Upper lobe of right lung (tissue), 1 donor: ENCODE results near the gene ABCF1. TPM values are rescaled to one million over a fixed set of nuclear protein-coding genes. Genes with fewer than 3 reads are reported as not detected.

Source experiments
- ATAC-seq: fragments of 200-7000 bp; cut with Tn5 transposase; one replicate; pipeline ENCODE4 v1.9.1; 2020; ENCODE audit warnings: mild to moderate bottlenecking, moderate library complexity
- DNase-seq: peaks from one replicate; pipeline ENCODE4 v3.0.0-alpha.2; 2020
- H3K27ac ChIP-seq: fragments of 200-600 bp; one replicate; pipeline ENCODE4 v1.8.0; 2022
- H3K27me3 ChIP-seq: fragments of 200-600 bp; one replicate; pipeline ENCODE4 v1.8.0; 2022; ENCODE audit warnings: mild to moderate bottlenecking
- H3K36me3 ChIP-seq: fragments of 200-600 bp; one replicate; pipeline ENCODE4 v1.8.0; 2022
- H3K4me1 ChIP-seq: fragments of 200-600 bp; one replicate; pipeline ENCODE4 v1.8.0; 2022
- H3K4me3 ChIP-seq: fragments of 200-600 bp; one replicate; pipeline ENCODE4 v1.8.0; 2022; ENCODE audit warnings: mild to moderate bottlenecking
- H3K9me3 ChIP-seq: fragments of 200-600 bp; one replicate; pipeline ENCODE4 v1.8.0; 2022
- CTCF ChIP-seq: fragments of 200-600 bp; IDR thresholded peaks from one replicate; pipeline ENCODE4 v1.8.0; 2022; ENCODE audit warnings: antibody characterized with exemption
- intact Hi-C: fragments of 100-400 bp; cut with DNase I; formaldehyde crosslinking; loops from one replicate; pipeline ENCODE4 v1.11.0; 2022
- microRNA-seq: library from miRNA; unstranded; fragments of <30 nt; microRNA quantifications from one replicate; pipeline ENCODE4 v1.2.0, GENCODE V29; 2020; ENCODE audit warnings: borderline microRNAs expressed
- total RNA-seq: library from RNA; stranded (reverse); fragmentation: NEBNext Ultra II Directional; extraction: Animal tissue kit (Norgen Biotek cat#: 25700); gene quantifications from one replicate; pipeline ENCODE4 v1.2.1, GENCODE V29; 2021
- donor health status: DM: no; HTN: yes; CAD: no; lungs with severe emphysema.

Gene ABCF1
- total RNA-seq, 1 donor from 2014 or later, result 42.5 TPM

- H3K27ac ChIP-seq, result no peak overlapping the region
- H3K4me1 ChIP-seq, result peaks cover 8% of the 10 kb centered on the region
- no peaks in the 10 kb centered on the region for H3K27me3 ChIP-seq
- H3K4me3 ChIP-seq, result no peak overlapping the region
- DNase-seq (no peak), ATAC-seq (no peak)
- intact Hi-C loops, result no loop called here
- no peaks in the 10 kb centered on the region for H3K9me3 ChIP-seq
- no peak for TF ChIP-seq CTCF
- peaks cover 68% of the 10 kb centered on the region for H3K36me3 ChIP-seq
Observed at GRCh38 chr6:30625511-30625910, 54.3 kb downstream of the ABCF1 start.

- ATAC-seq, result peak; percentile 98
- Histone ChIP-seq H3K36me3 (peaks cover 56% of the 10 kb centered on the region), H3K4me3 (peak within 1 kb of the TSS; percentile 61), H3K9me3 (no peaks in the 10 kb centered on the region), H3K4me1 (peaks cover 8% of the 10 kb centered on the region), H3K27me3 (no peaks in the 10 kb centered on the region), H3K27ac (peak within 1 kb of the TSS; percentile 82)
- peak; percentile 41 for TF ChIP-seq CTCF
- DNase-seq, result peak; percentile 94
- intact Hi-C loops, result no loop called here
Observed at GRCh38 chr6:30626484-30627366, 55.5 kb downstream of the ABCF1 start, which contains the start of gene ATAT1. ATAT1 (plus strand) TSS chr6:30626874.

- Histone ChIP-seq H3K27ac (no peak overlapping the region), H3K9me3 (no peaks in the 10 kb centered on the region), H3K4me3 (no peak overlapping the region), H3K36me3 (peaks cover 22% of the 10 kb centered on the region), H3K27me3 (no peaks in the 10 kb centered on the region), H3K4me1 (no peaks in the 10 kb centered on the region)
- TF ChIP-seq CTCF, result no peak
- intact Hi-C loops, result no loop called here
- ATAC-seq (no peak), DNase-seq (no peak)
Observed at GRCh38 chr6:30635834-30636233, 64.6 kb downstream of the ABCF1 start.

GRCh38 chr6:30640481-30640880 is 69.2 kb downstream of the ABCF1 start:
- Histone ChIP-seq H3K27ac (no peak overlapping the region), H3K27me3 (no peaks in the 10 kb centered on the region), H3K9me3 (no peaks in the 10 kb centered on the region), H3K36me3 (peaks cover 31% of the 10 kb centered on the region), H3K4me3 (no peak overlapping the region), H3K4me1 (no peaks in the 10 kb centered on the region)
- TF ChIP-seq CTCF, result no peak
- intact Hi-C loops, result no loop called here
- DNase-seq, result no peak
- no peak for ATAC-seq

- Histone ChIP-seq H3K27ac (no peak overlapping the region), H3K36me3 (peaks cover 31% of the 10 kb centered on the region), H3K4me3 (no peak overlapping the region), H3K4me1 (no peaks in the 10 kb centered on the region), H3K27me3 (no peaks in the 10 kb centered on the region), H3K9me3 (no peaks in the 10 kb centered on the region)
- intact Hi-C loops, result no loop called here
- no peak for DNase-seq
- no peak for ATAC-seq
- no peak for TF ChIP-seq CTCF
Observed at GRCh38 chr6:30641048-30641447, 69.8 kb downstream of the ABCF1 start.

Small RNA genes within 50 kb of the gene (microRNA-seq; reads per million reads assigned to microRNA genes)
- 26.8 reads per million, percentile 49 among the genes with 10 or more reads in this experiment for gene MIR877

Other genes starting within 250 kb of the ABCF1 start
- gene TRIM39, start 244.5 kb upstream of the ABCF1 start, total RNA-seq, result 11.5 TPM
- 29.3 TPM for gene RPP21, start 226.3 kb upstream of the ABCF1 start, total RNA-seq
- 1,028 TPM for gene HLA-E, start 81.9 kb upstream of the ABCF1 start, total RNA-seq
- gene GNL1, start 15.0 kb upstream of the ABCF1 start, total RNA-seq, result 54.8 TPM
- gene PRR3, start 14.1 kb upstream of the ABCF1 start, total RNA-seq, result 6.9 TPM
- gene PPP1R10, start 45.8 kb downstream of the ABCF1 start, total RNA-seq, result 68.3 TPM
- gene MRPS18B, start 46.4 kb downstream of the ABCF1 start, total RNA-seq, result 48.9 TPM
- gene ATAT1, start 55.4 kb downstream of the ABCF1 start, total RNA-seq, result 7.8 TPM
- 22.8 TPM for gene C6orf136, start 75.7 kb downstream of the ABCF1 start, total RNA-seq
- gene DHX16, start 101.6 kb downstream of the ABCF1 start, total RNA-seq, result 27.4 TPM
- gene PPP1R18, start 115.2 kb downstream of the ABCF1 start, total RNA-seq, result 72.8 TPM
- gene NRM, start 119.5 kb downstream of the ABCF1 start, total RNA-seq, result 9.5 TPM
- 32.8 TPM for gene MDC1, start 145.8 kb downstream of the ABCF1 start, total RNA-seq
- gene TUBB, start 148.9 kb downstream of the ABCF1 start, total RNA-seq, result 243 TPM
- gene FLOT1, start 171.2 kb downstream of the ABCF1 start, total RNA-seq, result 175 TPM
- gene IER3, start 173.1 kb downstream of the ABCF1 start, total RNA-seq, result 35.4 TPM